Stimulated activated CD4-positive, alpha-beta T cell treated with anti-CD3 and anti-CD28 coated beads, Interleukin-12 subunit alpha, Interleukin-12 subunit beta, amount 100 ng/mL, for 48 hours (primary cell): ENCODE results near the gene ORMDL3.
"Not testable (repeated sequence)": the region's sequence is repeated elsewhere in the genome, so short reads cannot be mapped to it uniquely, and the experiment has no call there.

Experiments
- DNase-seq, 3 donors: peaks; one replicate each; pipeline ENCODE4 v3.0.0-alpha.2; 2020; ENCODE audit warnings: low read depth in 2 of 3, low spot score in 1 of 3

The ORMDL3 gene

GRCh38 chr17:39925282-39926134 lies 1.9 kb downstream of the ORMDL3 start:
- DNase-seq: no peak

GRCh38 chr17:39924691-39925055 lies 2.7 kb downstream of the ORMDL3 start:
- no peak for DNase-seq

GRCh38 chr17:39923836-39924690 lies 3.3 kb downstream of the ORMDL3 start:
- no peak for DNase-seq

- DNase-seq: no peak
Observed at GRCh38 chr17:39923230-39923629, 4.2 kb downstream of the ORMDL3 start.

DNA sequence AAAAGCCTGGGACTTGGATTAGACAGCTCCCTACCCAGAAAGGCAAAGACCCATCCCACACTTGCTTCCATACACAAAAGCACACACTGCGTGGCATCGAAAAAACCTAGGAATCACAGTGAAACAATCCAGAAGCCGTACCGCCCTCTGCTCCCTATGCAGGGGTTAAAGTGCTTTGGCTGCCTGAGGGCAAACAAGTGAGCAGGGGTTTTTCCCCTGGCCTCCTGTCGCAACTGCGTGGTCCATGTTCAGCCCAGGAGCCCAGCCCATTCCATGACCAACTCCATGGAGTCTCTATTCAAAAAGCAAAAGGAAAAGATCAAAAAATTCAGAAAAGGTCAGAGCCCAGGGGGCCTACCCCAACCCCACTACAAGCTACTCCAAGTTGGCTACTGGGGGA lies 5.4 kb downstream of the ORMDL3 start:
- DNase-seq: no peak

GRCh38 chr17:39921323-39921722 lies 6.1 kb downstream of the ORMDL3 start:
- DNase-seq: no peak

- peak in 2 of 3 donors; percentile 47 to 50 for DNase-seq
Observed at GRCh38 chr17:39920218-39921210, 6.9 kb downstream of the ORMDL3 start.

DNA sequence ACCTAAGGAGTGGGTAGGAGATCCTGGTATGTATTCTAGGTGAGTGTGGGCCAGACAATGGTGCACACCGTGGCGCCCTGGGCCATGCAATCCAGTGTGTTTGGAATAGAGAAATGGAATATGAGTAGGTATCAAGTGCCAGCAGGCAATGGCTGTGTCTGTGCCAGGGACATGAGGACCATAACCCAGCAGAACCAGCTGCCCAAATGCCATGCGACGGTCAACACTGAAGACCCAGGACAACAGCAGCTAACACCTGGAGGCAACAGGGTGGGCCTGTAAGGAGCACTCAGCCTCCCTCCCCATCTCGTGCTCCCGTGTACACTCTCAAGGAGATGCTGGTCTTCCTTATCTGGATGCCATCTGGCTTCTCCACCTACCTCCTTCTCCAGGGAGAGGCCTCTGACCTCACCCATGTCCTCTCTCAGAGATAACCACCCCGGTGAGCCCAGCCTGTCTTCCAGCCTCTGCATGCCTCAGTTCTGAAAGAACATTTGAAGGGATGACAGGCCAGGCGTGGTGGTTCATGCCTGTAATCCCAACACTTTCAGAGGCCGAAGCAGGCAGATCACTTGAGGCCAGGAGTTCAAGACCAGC lies 8.2 kb downstream of the ORMDL3 start:
- no peak for DNase-seq

DNA sequence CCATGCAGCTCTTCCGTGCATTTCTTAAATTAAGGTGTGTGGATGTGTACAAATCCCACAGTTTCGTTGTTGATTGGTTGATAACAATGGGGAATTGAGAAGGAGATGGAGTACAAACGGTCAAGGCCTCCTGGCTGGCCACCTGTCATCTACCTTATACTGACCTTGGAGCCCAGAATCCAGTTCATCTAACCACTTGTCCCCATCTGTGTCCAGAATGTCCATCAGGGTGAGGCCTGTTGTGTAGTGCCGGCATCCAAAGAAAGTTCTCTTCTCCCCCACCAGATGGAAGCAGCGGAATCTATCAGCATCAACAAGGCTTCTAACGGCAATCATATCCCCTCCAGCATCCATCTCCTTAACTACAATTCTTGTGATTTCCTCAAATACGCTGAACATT lies 10.5 kb downstream of the ORMDL3 start:
- no peak for DNase-seq

DNA sequence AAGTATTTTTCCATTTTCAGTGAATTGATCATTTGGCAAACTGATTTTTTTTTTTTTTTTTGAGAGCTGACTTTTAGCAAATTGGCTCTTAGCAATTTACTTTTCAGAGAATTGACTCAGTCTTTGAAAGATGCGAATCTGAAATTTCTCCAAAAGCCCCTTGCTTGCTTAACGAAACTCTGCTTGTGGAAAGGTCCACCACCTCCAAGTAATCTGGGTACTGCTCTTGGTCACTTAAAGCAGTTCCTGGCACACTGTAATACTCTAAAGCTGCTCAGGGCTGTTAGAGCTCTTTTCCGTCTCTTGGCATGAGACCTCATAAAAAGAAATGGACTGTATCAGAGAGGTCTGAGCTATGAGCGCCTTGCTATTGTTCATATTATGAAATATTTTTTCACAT lies 11.8 kb downstream of the ORMDL3 start:
- DNase-seq: no peak

DNA sequence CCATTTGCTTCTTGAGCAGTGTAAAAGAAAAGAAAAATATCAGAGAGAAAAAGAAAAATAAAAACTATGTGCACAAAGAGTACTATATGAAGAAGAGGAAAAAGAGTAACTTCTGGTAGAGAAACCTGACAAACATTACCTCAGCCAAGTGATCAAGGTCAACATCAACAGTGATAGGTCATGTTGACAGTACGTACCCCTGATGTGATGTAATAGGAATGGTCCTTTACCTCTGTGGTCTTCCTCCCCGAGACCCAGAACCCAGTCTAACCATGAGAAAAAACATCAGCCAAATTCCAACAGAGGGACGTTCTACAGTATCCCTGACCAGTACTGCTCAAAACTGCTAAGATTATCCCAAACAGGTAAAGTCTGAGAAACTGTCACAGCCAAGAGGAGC lies 13.4 kb downstream of the ORMDL3 start:
- no peak for DNase-seq

DNA sequence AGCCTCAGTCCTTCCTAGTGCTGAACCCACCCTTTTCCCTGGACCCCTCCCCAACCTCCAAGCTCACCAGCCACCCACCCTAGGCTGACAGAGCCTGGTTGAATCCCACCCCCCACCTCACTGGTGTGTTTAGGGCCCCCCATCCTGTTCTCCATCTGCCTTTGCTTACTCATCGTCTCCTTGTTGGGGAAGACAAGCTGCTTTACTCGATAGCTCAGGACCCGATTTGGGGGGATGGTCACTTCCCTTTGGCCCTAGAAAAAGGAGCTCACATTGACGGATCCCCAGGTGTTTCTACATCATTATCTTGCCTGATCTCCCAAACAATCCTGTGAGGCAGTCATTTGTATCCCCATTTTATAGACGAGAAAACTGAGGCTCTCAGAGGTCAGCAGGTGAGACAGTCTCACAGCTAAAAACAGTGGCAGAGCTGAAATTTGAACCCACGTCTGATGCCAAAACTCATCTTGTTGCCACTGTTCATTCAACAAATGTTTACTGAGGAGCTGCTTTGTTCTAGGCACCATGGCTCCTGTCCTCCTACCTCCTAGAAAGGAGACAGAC lies 18.5 kb downstream of the ORMDL3 start:
- no peak for DNase-seq

DNA sequence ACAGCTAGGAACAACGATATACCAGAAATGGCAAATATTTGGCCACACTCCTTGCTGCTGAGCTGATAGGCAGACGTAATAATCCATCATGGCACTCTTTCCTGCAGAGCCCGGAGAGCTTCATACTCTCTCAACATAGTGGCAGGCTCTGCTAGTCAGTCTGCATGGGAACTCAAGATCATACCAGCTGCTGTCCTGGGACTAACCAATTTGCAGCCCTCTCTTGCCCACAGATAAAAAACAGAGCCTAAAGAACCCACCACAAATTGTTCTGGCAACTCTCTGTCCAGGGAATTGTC lies 22.5 kb downstream of the ORMDL3 start:
- no peak for DNase-seq

GRCh38 chr17:39903158-39903884 lies 24.1 kb downstream of the ORMDL3 start:
- no peak for DNase-seq

DNA sequence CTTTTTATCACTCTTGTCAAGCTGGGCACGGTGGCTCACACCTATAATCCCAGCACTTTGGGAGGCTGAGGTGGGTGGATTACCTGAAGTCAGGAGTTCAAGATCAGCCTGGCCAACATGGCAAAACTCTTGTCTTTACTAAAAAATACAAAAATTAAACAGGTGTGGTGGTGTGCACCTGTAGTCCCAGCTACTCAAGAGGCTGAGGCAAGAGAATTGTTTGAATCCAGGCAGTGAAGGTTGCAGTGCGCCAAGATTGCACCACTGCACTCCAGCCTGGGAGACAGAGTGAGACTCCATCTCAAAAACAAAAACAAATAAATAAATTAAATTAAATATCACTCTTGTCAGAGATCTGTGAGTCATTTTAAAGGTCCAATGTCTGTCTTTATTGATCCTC lies 25.4 kb downstream of the ORMDL3 start:
- not testable (repeated sequence) for DNase-seq

- DNase-seq: no peak
Observed at GRCh38 chr17:39899215-39899614, 28.2 kb downstream of the ORMDL3 start.

DNA sequence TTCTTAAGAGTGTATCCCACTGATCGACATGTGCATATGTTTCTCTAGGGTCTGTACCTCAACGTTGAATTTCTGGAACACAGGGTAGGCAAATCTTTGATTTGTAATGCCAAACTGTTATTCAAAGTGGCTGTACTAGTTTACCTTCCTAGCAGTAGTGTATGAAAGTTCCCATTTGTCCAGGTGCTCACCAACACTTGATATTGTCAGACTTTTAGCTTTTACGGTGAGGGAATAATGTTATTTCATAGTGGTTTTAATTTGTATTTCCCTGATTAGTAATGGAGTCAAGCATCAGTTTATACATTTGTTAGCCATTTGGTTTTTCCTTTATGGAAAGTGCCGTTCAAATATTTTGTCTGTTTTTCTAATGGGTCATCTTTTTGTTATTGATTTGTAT lies 29.3 kb downstream of the ORMDL3 start:
- no peak for DNase-seq

GRCh38 chr17:39894681-39895376 lies 32.6 kb downstream of the ORMDL3 start:
- DNase-seq: no peak

DNA sequence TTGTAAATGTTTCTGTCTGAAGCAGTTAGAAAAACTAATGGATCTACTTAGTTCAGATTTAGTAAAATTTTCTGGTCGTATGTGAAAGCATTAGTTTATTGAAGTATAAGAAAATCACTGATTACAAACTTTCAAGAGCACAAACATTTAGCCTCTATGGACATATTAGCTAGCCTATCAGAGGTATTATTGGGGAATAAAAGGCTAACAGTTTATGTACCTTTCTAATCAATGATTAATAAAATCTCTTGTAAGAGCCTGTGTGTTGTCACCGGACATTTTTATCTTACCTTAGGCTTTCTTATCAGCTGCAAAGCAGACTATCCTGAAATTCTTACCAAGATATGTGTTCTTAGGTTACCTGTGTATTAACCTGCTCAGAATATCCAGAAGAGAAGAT lies 38.2 kb downstream of the ORMDL3 start:
- DNase-seq: no peak
